GM12865 (cell line): ENCODE measurements around the gene MPRIP.

ENCODE experiments used
- DNase-seq: peaks from one replicate; pipeline ENCODE4 v3.0.0; 2010; ENCODE audit warnings: low read depth
- H3K4me3 ChIP-seq: 2 replicates; pipeline ENCODE4 v1.5.1; 2011; ENCODE audit warnings: mild to moderate bottlenecking, low read depth, low read length, control low read depth
- TF ChIP-seq, protein P1 (sequence below): IDR thresholded peaks from 2 replicates; pipeline ENCODE4 v1.5.1; 2011; ENCODE audit warnings: low read length, control low read depth, low read depth, inconsistent platforms; ENCODE audit not compliant: insufficient read depth; ENCODE audit errors: missing control alignments

Gene MPRIP

DNA sequence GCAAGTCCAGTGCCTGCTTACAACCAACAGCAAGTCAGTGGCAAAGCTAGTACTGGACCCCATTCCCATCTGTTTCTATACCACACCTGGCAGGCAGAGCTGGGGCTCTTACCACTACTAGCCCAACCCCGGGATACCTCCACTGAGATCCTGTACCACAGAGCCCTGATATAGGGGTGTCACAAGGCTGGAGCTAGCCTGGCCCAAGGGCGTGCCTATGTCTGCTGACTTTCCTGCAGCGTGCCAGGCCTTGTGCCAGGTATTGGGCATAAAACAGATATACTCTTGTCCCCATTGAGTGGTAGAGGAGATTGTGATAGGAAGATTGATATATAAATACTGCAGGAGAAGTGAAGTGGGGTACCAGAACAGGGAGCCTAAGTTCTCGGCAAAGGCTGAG, 119.5 kb downstream of the MPRIP start:
- TF ChIP-seq, protein P1, sequence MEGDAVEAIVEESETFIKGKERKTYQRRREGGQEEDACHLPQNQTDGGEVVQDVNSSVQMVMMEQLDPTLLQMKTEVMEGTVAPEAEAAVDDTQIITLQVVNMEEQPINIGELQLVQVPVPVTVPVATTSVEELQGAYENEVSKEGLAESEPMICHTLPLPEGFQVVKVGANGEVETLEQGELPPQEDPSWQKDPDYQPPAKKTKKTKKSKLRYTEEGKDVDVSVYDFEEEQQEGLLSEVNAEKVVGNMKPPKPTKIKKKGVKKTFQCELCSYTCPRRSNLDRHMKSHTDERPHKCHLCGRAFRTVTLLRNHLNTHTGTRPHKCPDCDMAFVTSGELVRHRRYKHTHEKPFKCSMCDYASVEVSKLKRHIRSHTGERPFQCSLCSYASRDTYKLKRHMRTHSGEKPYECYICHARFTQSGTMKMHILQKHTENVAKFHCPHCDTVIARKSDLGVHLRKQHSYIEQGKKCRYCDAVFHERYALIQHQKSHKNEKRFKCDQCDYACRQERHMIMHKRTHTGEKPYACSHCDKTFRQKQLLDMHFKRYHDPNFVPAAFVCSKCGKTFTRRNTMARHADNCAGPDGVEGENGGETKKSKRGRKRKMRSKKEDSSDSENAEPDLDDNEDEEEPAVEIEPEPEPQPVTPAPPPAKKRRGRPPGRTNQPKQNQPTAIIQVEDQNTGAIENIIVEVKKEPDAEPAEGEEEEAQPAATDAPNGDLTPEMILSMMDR = no peak
- no peak overlapping the region for H3K4me3 ChIP-seq
- no peak for DNase-seq

DNA sequence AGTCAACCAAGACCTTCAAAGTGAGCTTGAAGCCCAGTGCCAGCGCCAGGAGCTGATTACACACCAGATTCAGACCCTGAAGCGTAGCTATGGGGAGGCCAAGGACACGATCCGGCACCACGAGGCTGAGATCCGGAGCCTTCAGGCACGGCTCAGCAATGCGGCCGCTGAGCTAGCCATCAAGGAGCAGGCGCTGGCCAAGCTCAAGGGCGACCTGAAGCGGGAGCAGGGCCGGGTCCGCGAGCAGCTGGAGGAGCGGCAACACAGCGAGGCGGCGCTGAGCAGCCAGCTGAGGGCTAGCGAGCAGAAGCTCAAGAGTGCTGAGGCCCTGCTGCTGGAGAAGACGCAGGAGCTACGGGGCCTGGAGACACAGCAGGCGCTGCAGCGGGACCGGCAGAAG, 121.9 kb downstream of the MPRIP start:
- TF ChIP-seq, protein P1 = no peak
- DNase-seq = no peak
- H3K4me3 ChIP-seq = no peak overlapping the region

DNA sequence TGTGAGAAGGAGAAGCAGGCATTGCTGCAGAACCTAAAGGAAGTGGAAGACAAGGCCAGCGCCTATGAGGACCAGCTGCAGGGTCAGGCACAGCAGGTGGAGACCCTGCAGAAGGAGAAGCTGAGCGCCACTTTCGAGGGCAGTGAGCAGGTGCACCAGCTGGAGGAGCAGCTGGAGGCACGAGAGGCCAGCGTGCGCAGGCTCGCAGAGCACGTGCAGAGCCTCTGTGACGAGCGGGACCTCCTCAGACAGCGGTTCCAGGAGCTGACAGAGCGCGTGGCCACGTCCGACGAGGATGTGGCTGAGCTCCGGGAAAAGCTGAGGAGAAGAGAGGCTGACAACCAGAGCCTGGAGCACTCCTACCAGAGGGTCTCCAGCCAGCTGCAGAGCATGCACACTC, 122.4 kb downstream of the MPRIP start:
- TF ChIP-seq, protein P1 = no peak
- DNase-seq = no peak
- H3K4me3 ChIP-seq = no peak overlapping the region

DNA sequence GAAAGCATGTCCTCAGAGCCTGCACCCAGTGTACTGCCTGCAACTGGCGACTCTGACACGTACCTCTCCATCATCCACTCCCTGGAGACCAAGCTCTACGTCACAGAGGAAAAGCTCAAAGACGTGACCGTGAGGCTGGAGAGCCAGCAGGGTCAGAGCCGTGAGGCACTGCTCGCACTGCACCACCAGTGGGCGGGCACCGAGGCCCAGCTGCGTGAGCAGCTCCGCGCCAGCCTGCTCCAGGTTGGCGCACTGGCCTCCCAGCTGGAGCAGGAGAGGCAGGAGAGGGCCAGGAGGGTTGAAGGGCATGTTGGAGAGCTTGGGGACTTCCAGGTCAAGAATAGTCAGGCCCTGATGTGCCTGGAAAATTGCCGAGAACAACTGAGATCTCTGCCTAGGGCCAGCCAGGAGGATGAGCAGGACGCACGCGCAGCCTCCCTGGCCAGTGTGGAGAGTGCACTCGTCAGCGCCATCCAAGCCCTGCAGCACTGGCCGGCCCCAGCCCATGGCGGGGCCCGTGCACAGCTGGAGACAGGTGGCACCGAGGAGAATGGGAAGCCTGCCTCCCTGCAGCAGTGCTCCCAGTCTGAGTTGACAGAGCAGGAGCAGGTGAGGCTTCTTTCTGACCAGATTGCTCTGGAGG, 123.5 kb downstream of the MPRIP start:
- TF ChIP-seq, protein P1 = no peak

DNA sequence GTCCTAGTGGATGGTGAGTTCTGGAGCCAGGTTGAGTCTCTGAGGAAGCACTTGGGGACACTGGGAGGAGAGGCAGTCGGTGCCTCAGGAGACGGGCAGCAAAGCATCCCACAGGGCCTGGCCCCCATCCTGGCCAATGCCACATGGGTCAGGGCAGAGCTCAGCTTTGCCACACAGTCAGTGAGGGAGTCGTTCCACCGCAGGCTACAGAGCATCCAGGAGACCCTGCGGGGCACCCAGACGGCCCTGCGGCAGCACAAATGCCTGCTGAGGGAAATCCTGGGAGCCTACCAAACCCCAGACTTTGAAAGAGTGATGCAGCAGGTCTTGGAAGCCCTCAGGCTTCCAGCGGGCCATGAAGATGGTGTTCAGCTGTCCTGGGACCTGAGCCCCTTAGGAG, 124.2 kb downstream of the MPRIP start:
- TF ChIP-seq, protein P1 = no peak

More for the DNA sequence above, 123.5 kb downstream of the MPRIP start:
- no peak overlapping the region for H3K4me3 ChIP-seq
- DNase-seq = no peak

DNA sequence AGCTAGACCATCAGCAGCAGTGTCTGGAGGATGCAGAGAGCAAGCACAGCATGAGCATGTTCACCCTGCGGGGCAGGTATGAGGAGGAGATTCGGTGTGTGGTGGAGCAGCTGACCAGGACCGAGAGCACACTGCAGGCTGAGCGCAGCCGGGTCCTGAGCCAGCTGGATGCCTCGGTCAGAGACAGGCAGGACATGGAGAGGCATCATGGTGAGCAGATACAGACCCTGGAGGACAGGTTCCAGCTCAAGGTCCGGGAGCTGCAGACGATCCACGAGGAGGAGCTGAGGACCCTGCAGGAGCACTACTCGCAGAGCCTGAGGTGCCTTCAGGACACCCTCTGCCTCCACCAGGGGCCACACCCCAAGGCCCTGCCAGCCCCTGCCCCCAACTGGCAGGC, 125.1 kb downstream of the MPRIP start:
- no peak for DNase-seq
- TF ChIP-seq, protein P1 = no peak
- no peak overlapping the region for H3K4me3 ChIP-seq

More for the DNA sequence above, 124.2 kb downstream of the MPRIP start:
- DNase-seq = no peak
- H3K4me3 ChIP-seq = no peak overlapping the region

DNA sequence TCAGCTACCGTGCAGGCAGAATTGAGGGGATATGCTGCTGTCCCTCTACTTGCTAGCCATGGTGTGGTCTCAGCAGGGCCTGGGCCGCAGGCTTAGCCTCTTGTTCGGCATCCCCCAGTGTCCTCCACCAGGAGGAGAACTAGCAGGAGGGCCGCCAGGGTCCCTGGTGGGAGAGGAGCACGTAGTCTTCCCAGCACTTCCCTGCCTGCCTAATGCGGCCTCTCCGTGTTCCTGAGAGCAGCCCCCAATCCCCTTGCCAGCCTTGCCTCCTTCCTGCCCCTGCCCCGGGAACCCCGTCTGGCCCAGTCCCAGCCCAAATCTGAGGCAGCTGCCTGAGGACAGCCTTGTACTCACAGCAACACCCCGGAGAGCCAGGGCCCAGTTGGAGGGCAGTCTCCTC, 125.7 kb downstream of the MPRIP start:
- TF ChIP-seq, protein P1 = no peak
- no peak for DNase-seq
- H3K4me3 ChIP-seq = no peak overlapping the region
